Epithelial cell of prostate (primary cell): ENCODE measurements around the gene MALAT1.
"Not testable (repeated sequence)": the region's sequence is repeated elsewhere in the genome, so short reads cannot be mapped to it uniquely, and the experiment has no call there.

ENCODE experiments used
- DNase-seq: peaks from one replicate; pipeline ENCODE4 v3.0.0-alpha.2; 2011; ENCODE audit warnings: low read depth, low spot score
- H3K27ac ChIP-seq: fragments of 450-650 bp; 2 replicates; pipeline ENCODE4 v1.5.1; 2017; ENCODE audit warnings: mild to moderate bottlenecking

The MALAT1 gene

DNA sequence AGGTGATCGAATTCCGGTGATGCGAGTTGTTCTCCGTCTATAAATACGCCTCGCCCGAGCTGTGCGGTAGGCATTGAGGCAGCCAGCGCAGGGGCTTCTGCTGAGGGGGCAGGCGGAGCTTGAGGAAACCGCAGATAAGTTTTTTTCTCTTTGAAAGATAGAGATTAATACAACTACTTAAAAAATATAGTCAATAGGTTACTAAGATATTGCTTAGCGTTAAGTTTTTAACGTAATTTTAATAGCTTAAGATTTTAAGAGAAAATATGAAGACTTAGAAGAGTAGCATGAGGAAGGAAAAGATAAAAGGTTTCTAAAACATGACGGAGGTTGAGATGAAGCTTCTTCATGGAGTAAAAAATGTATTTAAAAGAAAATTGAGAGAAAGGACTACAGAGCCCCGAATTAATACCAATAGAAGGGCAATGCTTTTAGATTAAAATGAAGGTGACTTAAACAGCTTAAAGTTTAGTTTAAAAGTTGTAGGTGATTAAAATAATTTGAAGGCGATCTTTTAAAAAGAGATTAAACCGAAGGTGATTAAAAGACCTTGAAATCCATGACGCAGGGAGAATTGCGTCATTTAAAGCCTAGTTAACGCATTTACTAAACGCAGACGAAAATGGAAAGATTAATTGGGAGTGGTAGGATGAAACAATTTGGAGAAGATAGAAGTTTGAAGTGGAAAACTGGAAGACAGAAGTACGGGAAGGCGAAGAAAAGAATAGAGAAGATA, at the start of gene MALAT1:
Gene MALAT1, plus strand, starts transcription at position 69 of the 736 bp plus-strand sequence.
- DNase-seq = no peak

DNA sequence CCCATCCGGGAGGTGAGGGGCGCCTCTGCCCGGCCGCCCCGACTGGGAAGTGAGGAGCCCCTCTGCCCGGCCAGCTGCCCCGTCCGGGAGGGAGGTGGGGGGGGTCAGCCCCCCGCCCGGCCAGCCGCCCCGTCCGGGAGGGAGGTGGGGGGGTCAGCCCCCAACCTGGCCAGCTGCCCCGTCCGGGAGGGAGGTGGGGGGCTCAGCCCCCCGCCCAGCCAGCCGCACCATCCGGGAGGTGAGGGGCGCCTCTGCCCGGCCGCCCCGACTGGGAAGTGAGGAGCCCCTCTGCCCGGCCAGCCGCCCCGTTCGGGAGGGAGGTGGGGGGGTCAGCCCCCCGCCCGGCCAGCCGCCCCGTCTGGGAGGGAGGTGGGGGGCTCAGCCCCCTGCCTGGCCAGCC, 47.5 kb upstream of the MALAT1 start:
- not testable (repeated sequence) for DNase-seq, H3K27ac ChIP-seq

More for the DNA sequence above, at the start of gene MALAT1:
- peak within 1 kb of the TSS; percentile 100 for H3K27ac ChIP-seq

DNA sequence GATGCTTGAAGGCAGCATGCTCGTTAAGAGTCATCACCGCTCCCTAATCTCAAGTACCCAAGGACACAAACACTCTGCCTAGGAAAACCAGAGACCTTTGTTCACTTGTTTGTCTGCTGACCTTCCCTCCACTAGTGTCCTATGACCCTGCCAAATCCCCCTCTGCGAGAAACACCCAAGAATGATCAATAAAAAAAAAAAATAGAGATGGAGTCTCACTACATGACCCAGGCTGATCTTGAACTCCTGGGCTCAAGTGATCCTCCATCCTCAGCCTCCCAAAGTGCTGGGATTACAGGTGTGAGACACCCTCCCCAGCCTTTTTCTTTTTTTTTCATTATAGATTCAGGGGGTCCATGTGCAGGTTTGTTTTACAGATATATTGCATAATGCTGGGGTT, 46.6 kb upstream of the MALAT1 start:
- DNase-seq = not testable (repeated sequence)

DNA sequence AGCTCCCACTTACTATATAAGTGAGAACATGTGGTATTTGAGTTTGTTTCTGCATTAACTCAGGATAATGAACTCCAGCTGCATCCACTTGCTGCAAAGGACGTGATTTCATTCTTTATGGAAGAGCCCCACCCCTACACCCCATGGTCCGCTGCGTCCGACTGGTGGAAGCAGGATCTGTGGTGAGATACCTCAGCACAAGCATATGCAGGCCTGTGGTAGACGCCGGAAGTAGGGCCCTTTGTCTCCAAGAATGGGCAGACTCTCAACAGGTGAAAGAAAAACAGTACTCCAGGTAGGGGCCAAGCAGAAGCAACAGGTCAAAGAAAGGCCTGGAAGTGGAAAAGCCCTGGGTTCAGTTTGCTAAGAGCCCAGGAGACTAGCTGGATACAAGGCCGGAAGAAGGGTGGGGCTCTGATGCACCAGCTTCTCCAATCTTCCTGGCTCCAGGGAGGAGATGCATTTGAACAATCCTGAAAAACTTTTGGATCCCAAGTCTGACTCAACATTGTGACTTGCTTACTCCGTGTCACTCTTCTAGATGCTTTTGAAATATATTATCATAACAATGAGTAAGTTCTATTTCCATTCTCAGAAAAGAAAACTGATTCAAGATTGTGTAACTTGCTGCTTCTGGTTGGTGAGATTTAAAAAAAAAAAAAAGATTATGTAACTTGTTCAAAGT, 45.9 kb upstream of the MALAT1 start:
- DNase-seq = no peak
- H3K27ac ChIP-seq = peak overlapping the region; percentile 75

More for the DNA sequence above, 46.6 kb upstream of the MALAT1 start:
- peak overlapping the region; percentile 75 for H3K27ac ChIP-seq

DNA sequence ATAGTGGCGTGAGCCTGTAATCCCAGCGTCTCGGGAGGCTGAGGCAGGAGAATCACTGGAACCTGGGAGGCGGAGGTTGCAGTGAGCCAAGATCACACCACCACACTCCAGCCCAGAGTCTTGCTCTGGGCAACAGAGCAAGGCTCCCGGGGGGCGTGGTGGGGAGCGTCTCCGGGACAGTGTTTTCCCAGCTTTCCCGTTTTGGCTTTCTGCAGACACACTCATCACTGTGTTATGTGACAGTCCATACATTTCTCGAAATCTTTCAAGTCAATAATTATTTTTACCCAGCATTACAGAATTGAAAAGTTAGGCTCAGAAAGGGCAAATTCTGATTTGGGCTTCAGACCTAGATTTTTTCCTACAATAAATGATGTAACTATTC, 44.5 kb upstream of the MALAT1 start:
- H3K27ac ChIP-seq = peak overlapping the region; percentile 75
- DNase-seq = no peak

DNA sequence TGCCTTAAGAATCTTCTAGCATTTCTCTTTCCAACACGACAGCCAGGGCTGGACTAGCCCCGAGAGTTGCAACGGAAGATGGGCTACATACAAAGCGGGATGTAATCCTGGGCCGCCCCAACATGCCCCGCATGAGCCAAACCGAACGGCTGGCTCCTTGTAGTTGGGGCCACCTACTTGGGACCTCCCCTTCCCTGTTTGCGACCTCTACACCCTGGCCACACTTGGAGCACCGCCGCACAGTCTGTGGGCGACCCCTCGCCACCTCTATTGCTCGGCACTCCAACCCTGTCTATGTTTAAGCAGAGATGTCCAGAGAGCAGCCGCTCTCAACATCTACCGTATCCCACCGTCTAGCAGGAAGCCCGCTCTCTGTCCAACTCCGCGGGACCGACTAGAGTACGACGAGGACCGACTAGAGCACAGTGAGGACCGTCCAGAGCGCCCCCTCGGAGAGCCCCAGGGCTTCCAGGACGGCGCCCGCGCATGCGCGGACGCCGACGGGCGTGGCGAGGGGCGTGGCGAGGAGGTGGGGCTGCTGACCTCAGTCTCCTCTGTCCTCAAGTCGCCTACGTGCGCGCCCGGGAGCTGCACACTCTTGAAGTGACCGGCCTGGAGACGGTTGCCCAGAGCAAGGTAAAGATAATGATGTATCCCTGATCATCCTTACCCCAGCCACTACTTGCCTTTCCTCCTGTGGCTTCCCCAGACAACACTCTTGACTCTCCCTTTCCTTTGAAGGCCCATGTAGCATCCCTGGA, 44.0 kb upstream of the MALAT1 start:
- peak overlapping the region; percentile 75 for H3K27ac ChIP-seq
- DNase-seq = no peak

DNA sequence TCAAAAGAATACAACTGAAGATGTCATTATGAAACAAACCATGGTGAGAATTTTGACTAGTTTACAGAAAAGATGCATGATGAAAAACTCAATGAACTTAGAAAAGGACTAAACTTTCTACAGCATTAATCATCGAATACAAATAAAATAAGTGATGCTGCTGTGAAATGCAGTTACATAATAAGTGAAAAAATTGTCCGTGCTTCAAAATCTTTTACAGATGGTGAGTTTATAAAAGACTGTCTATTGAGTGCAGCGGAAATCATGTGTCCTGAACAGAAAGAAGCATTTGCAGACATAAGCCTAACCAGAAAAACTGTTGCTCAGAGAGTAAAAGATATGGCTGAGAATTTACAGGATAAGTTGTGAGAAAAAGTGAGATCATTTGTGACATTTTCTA, 42.4 kb upstream of the MALAT1 start:
- H3K27ac ChIP-seq = no peak overlapping the region
- no peak for DNase-seq

DNA sequence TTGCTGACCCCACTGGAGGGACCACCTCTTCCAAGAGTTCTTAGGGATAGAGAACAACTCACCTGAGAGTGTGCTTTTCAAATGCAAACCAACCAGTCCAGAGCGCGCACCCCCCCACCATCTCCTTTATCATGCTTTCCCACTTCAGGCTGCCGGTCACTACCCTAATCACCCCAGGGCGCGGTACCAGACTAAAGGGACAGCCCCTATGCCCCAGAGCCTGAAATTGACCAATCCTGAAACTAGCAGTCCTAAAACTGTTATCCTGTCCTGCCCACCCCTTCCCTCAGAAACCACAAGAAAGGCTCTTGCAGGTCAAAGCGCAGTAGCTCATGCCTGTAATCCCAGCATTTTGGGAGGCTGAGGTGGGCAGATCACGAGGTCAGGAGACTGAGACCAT, 39.3 kb upstream of the MALAT1 start:
- DNase-seq = no peak
- no peak overlapping the region for H3K27ac ChIP-seq

DNA sequence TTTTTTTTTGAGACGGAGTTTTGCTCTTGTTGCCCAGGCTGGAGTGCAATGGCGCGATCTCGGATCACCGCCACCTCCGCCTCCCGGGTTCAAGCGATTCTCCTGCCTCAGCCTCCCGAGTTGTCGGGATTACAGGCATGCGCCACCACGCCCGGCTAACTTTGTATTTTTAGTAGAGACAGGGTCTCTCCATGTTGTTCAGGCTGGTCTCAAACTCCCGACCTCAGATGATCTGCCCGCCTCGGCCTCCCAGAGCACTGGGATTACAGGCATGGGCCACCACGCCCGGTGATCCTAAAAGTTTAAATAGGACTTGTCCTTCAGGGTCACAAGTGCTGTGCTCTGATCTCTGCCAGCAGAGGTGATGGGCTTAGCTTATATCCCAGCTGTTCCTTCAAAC, 33.4 kb upstream of the MALAT1 start:
- DNase-seq, H3K27ac ChIP-seq: not testable (repeated sequence)

DNA sequence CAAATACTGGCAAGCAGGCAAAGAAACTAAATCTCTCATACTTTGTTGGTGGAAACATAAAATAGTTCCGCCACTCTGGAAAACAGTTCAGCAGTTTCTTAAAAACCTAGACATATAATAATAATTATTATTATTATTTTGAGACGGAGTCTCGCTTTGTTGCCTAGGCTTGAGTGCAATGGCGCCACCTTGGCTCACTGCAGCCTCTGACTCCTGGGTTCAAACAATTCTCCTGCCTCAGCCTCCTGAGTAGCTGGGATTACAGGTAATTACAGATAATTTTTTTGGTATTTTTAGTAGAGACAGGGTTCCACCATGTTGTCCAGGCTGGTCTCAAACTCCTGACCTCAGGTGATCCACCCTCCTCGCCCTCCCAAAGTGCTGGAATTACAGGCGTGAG, 31.5 kb upstream of the MALAT1 start:
- DNase-seq = not testable (repeated sequence)
- peak overlapping the region; percentile 36 for H3K27ac ChIP-seq

DNA sequence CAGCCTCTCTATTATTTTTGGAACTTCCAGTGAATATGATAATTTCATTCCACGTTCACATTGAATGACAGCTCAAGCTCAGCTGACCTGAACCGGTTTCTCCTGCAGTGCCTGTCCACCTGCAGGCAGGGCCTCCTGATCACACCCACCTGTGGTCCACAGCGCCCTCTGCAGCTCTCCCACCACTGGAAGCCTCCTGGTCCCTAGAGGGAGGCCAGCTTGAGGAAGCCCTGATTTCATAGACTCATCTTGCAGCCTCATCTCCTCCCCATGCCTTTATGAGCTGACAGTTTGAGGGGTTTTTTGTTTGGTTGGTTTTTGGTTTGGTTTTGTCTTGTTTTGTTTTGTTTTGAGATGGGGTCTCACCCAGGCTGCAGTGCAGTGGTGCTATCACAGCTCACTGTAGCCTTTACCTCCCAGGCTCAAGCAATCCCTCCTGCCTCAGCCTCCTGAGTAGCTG, 29.9 kb upstream of the MALAT1 start:
- DNase-seq = no peak
- peak overlapping the region; percentile 36 for H3K27ac ChIP-seq

DNA sequence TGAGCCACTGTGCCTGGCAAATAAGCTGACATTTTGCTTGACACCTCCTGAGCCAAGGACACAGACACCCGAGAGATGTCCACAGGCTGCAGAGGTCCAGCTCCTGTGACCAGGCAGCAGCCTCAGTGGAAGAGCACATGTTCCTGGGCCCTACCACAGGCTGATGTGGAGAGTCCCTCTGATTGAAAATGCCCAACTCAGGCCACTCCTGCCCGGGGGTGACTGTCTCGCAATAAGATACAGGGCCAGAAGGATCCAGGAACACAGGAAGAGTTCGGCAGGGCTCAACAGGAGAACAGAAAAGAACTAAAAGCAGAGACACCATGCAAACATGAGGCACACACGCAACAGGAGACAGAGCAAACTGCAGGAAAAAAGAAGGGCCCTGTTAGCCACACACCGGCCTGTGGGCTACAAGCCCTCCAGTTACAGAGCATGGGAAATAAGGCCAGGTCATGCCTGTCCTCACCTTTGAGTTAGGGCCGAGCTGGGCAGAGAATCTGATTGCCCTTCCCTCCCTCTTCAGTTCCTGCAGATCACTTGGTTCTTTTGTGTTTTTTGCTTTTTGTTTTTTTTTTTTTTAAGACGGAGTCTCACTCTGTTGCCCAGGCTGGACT, 28.3 kb upstream of the MALAT1 start:
- no peak for DNase-seq
- peak overlapping the region; percentile 99 for H3K27ac ChIP-seq

DNA sequence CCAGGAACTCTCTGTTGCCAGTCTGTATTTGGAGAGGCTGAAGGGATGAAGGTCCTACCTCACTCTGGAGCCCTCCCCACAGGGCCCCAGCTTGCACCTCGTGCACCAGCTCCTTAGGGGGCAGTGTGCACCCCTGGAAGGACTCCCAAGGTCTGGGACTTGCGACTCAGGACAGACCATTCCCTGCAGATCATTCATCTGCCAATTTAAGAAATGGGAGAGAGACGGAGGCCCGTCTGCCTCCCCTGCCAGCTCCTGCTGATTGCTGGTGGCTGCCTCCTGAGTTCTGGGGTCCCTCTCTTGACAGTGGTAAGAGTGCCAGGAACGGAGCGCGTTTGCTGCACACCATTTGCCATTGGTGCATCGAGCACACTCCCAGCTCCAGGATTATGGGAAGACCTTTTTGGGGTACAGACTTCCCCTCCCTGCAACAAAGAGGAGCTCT, 27.4 kb upstream of the MALAT1 start:
- no peak for DNase-seq
- peak overlapping the region; percentile 99 for H3K27ac ChIP-seq

DNA sequence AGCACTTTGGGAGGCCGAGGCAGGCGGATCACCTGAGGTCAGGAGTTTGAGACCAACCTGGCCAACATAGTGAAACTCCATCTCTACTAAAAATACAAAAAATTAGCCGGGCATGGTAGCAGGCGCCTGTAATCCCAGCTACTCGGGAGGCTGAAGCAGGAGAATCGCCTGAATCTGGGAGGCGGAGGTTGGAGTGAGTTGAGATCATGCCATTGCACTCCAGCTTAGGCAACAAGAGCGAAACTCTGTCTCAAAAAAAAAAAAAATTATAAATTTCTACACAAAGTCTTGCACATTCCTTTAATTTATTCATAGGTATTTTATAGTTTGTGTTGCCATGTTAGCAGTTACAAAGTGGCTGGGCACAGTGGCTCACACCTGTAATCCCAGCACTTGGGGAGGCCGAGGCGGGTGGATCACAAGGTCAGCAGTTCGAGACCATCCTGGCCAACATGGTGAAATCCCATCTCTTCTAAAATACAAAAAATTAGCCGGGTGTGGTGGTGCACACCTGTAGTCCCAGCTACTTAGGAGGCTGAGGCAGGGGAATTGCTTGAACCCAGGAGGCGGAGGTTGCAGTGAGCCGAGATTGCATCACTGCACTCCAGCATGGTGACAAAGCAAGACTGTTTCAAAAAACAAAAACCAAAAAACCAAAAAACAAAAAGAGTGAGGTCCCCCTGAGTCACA, 26.1 kb upstream of the MALAT1 start:
- not testable (repeated sequence) for DNase-seq

DNA sequence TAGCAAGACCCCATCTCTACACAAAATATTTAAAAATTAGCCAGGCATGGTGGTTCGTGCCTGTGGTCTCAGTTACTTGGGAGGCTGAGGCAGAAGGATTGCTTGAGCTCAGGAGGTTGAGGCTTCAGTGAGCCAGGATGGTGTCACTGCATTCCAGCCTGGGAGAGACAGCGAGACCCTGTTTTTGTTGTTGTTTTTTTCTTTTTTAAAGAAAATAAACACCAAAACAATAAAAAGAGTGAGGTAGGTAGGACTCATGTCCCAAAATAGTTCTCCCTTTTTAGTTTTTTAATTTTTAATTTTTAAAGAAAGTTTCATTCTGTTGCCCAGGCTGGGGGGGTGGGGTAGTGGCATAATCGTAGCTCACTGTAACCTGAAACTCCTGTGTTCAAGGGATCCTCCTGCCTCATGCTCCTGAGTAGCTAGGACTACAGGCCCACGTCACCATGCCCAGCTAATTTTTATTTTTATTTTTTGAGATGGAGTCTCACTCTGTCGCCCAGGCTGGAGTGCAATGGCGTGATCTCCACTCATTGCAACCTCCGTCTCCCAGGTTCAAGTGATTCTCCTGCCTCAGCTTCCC, 25.5 kb upstream of the MALAT1 start:
- peak overlapping the region; percentile 99 for H3K27ac ChIP-seq
- no peak for DNase-seq

More for the DNA sequence above, 26.1 kb upstream of the MALAT1 start:
- peak overlapping the region; percentile 99 for H3K27ac ChIP-seq

DNA sequence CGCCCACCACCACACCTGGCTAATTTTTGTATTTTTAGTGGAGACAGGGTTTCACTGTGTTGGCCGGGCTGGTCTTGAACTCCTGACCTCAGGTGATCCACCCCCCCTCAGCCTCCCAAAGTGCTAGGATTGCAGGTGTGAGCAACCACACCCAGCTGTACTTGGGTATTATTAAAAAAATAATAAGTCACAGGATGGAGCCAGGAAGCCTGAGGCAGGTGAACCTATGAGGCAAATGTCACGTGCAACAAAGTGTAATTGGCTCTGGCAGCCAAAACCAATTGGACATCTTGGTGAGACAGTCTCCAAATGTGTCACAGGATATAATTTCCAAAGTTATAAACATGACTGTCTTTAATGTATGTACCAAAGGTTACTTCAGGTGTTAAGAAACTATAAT, 24.0 kb upstream of the MALAT1 start:
- no peak for DNase-seq
- peak overlapping the region; percentile 99 for H3K27ac ChIP-seq

DNA sequence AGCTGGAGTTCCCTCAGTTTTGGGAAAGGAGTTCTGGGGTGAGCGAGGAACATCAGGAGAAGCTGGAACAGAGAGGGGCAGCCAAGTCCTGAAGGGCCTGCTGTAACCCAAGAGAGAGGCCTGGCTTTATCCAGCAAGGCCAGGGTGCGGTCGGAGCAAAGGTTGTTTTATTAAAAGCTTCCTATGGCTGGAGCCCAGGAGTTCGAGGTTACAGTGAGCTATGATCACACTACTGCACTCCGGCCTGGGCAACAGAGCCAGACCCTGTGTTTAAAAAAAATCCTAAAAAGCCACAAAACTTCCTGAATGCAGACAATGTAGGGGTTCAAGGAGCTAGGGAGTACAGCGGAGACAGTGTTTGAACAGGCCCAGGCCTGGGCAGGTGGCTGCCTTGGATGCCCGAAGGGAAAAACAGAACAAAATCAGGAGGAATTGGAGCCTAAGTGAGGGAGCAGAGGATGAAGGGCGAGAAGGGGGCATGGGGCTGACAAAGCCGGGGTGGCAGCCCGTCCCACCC, 22.2 kb upstream of the MALAT1 start:
- no peak for DNase-seq
- H3K27ac ChIP-seq = peak overlapping the region; percentile 99

DNA sequence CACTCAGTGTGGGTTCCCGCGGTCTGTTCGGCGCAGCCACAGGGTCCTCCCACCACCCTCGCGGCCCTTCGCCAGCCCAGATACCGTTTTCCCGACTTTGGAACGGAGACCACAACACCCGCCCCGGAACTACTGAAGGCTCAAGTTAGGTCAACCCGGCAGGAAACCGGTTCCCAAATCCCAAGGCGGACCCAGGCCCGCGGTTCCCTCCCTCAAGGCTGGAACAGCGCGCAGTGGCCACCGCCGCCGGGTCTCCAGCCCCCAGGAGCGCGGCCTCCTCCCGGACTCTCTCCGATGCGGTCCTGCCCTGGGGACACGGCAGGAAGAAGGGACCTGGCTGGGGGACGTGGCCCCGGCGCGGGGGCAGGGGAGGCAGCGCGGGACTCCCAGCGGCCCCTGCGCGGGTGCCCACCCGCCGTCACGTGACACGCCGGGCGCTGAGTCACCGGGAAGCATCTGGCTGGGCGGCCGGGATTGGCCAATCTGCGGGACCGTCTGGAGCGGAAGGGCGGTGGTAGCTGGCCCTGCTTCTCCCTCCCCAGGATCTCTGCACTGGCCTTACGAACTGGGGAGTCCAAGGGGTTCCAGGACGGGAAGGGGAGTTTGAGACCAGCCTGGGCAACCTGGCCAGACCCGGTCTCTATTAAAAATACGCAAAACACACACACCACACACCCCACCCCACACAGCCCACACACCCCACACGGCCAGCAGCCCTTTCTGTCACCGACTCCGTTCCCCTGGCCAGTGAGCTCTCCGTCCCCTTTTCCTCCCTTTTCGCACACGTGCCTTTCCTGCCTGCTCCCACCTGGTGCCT, 21.5 kb upstream of the MALAT1 start:
- peak overlapping the region; percentile 99 for H3K27ac ChIP-seq
- no peak for DNase-seq
